SK-N-DZ (cell line): Measurements from ENCODE around the gene FGF18.
"Not testable (repeated sequence)": the region's sequence is repeated elsewhere in the genome, so short reads cannot be mapped to it uniquely, and the experiment has no call there.

ENCODE experiments used
- DNase-seq: peaks from one replicate; pipeline ENCODE4 v3.0.0-alpha.2; 2015; ENCODE audit warnings: low spot score
- small RNA-seq, 2 experiments: library from RNA; depleted of rRNA; stranded (forward); fragments of <200 nt; gene quantifications; one replicate each; pipeline ENCODE3, GENCODE V24; 2014

The FGF18 gene

DNA sequence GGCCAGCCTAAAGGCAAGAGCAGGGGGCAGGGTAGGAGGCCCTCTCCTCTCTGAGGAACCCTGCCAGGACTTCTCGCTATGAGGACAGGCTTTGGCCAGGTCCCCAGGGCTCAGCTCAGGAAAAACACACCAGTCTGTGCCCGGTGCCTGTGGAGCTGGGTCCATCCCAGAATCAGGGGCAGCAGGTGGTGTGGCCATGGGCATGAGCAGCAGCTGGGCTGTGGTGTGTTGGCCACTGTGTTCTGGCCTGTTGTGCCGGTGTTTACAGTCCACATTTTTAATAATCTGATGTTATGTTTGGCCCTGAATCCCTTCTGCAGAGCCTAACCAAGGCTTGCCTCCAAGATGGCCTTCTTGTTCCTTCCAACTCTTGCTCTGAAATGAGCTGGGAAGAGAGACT is 77.0 kb downstream of the FGF18 start:
- no peak for DNase-seq

- DNase-seq = not testable (repeated sequence)
Observed at GRCh38 chr5:171497494-171497893, 78.0 kb downstream of the FGF18 start.

- DNase-seq = no peak
Observed at GRCh38 chr5:171498166-171498565, 78.7 kb downstream of the FGF18 start.

DNA sequence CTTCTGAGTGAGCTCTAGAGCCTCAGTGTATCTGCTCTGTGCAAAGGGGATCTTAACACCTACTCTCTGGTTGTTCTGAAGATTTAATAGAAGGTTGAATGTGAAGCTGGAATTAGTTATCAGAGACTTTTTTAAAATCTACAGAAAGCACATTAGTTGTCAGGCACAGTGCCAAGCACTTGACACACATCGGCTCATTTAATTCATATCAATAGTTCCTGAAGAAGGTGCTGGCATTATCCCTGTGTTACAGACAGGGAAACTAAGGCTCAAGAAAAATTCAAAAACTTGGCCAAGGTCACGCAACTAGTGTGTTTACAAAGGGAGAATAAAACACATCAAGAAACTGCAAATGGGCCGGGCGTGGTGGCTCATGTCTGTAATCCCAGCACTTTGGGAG is 80.2 kb downstream of the FGF18 start:
- DNase-seq = no peak

GRCh38 chr5:171505473-171506043 is 86.1 kb downstream of the FGF18 start:
- DNase-seq = no peak

GRCh38 chr5:171506951-171507350 is 87.5 kb downstream of the FGF18 start:
- DNase-seq = no peak

Small RNA genes lying within 50 kb of the gene (small RNA-seq; reads per million reads assigned to genes)
- gene MIR3912 = 0.05 to 1.8 reads per million in 2 experiments
